ENCODE data around the gene SMCHD1. TPM values are rescaled to one million over a fixed set of nuclear protein-coding genes. Genes with fewer than 3 reads are reported as not detected.
"Not testable (repeated sequence)": the region's sequence is repeated elsewhere in the genome, so short reads cannot be mapped to it uniquely, and the experiment has no call there.

Gene SMCHD1
- polyA plus RNA-seq, 2 of the 4 experiments (the other 2 are of a cell fraction) = 15.5 to 25.5 TPM

DNA sequence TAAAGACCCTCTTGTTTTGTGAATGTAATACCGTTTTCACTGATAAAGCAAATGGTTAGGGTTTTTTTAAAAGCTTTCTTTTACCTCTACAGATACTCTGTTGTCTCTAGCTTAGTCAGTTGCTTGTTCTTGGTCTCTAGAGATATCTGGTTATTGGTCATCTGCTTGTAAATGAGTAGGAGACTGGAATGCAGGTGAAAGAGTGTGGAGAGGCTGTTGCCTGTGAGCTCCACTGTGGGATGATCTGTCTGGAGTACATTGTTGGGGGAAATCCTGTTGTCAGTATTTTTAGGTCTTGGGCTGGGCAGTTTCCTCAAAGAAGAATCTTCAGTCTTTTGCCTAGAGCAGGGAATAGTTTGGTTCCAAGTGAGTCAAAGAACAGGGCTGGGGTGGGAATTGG, 67.7 kb downstream of the SMCHD1 start:
- TF ChIP-seq ZNF302 (CRISPR knock-in tag; IDR thresholded peaks at IDR 0.05) = no peak
- no peak for TF ChIP-seq HEYL (CRISPR knock-in tag; IDR thresholded peaks at IDR 0.05)
- no peak for TF ChIP-seq FOSL2 (IDR thresholded peaks at IDR 0.05)
- TF ChIP-seq FOSL2 (CRISPR knock-in tag; IDR thresholded peaks at IDR 0.05) = no peak
- TF ChIP-seq EP300 (IDR thresholded peaks at IDR 0.05) = no peak
- TF ChIP-seq CEBPB (IDR thresholded peaks at IDR 0.05) = no peak
- TF ChIP-seq GATA3 (IDR thresholded peaks at IDR 0.05; ENCODE audit: borderline replicate concordance) = no peak
- 63% methylated on average over 1 of the region's 1 CpG for WGBS (ENCODE audit: missing lambda C conversion rate)
- ChIA-PET POLR2A (no interaction called here), CTCF (interaction anchor here (0.5 to 1.1 kb wide), 2 partner anchors 15 to 511 kb away, joined by 3 to 4 read pairs; no protein-coding TSS in a partner anchor)
- FAIRE-seq (no peak), ATAC-seq (no peak), DNase-seq (ENCODE audit: low read depth in 1 of 2, low spot score in 1 of 2) (no peak)
- Histone ChIP-seq H3K4me3 (no peak overlapping the region), H3K4me1 (no peaks in the 10 kb centered on the region), H3K27ac (no peak overlapping the region), H3K4me2 (no peak overlapping the region), H3K9me3 (no peaks in the 10 kb centered on the region)

DNA sequence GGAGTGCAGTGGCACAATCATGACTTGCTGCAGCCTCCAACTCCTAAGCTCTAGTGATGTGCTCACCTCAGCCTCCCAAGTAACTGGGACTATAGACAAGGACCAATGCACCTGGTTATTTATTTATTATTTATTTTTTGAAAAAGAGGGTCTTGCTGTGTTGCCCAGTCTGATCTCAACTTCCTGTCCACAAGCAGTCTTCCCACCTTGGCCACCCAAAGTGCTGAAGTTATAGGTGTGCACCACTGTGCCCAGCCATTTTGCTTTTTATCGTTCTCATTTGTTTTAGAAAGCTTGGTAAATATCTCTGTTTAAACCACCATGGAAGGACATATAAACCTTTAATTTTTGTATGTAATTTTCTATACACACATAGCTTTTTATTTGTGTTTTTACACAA, 74.2 kb downstream of the SMCHD1 start:
- CTCF ChIA-PET = no interaction called here
- TF ChIP-seq EP300 (IDR thresholded peaks at IDR 0.05) (no peak), CBX8 (IDR thresholded peaks at IDR 0.05) (no peak), EHMT2 (IDR thresholded peaks at IDR 0.05; ENCODE audit: low read depth) (no peak), RNF2 (IDR thresholded peaks at IDR 0.05; ENCODE audit: borderline replicate concordance, low read depth) (no peak), JUNB (IDR thresholded peaks at IDR 0.05) (no peak), KDM5A (IDR thresholded peaks at IDR 0.05) (no peak), GATA3 (IDR thresholded peaks at IDR 0.05; ENCODE audit: borderline replicate concordance) (no peak), ZSCAN20 (CRISPR knock-in tag; IDR thresholded peaks at IDR 0.05) (no peak), CHD4 (IDR thresholded peaks at IDR 0.05; ENCODE audit: borderline replicate concordance) (no peak), ESRRA (IDR thresholded peaks at IDR 0.05; ENCODE audit: borderline replicate concordance, low read length) (no peak), CHD2 (IDR thresholded peaks at IDR 0.05; ENCODE audit: low read length, partially characterized antibody) (no peak), POLR2AphosphoS2 (conservative IDR thresholded peaks at IDR 0.05; ENCODE audit: low read length) (no peak), HOXB5 (CRISPR knock-in tag; IDR thresholded peaks at IDR 0.05) (no peak), RCOR1 (IDR thresholded peaks at IDR 0.05; ENCODE audit: low read depth, low read length) (no peak), FOSB (CRISPR knock-in tag; IDR thresholded peaks at IDR 0.05) (no peak)
- TF ChIP-seq, protein P1, sequence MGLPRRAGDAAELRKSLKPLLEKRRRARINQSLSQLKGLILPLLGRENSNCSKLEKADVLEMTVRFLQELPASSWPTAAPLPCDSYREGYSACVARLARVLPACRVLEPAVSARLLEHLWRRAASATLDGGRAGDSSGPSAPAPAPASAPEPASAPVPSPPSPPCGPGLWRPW (IDR thresholded peaks at IDR 0.05) = no peak
- TF ChIP-seq, protein P2, sequence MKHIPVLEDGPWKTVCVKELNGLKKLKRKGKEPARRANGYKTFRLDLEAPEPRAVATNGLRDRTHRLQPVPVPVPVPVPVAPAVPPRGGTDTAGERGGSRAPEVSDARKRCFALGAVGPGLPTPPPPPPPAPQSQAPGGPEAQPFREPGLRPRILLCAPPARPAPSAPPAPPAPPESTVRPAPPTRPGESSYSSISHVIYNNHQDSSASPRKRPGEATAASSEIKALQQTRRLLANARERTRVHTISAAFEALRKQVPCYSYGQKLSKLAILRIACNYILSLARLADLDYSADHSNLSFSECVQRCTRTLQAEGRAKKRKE (CRISPR knock-in tag; IDR thresholded peaks at IDR 0.05; ENCODE audit: low read depth) = no peak
- TF ChIP-seq, protein P3, sequence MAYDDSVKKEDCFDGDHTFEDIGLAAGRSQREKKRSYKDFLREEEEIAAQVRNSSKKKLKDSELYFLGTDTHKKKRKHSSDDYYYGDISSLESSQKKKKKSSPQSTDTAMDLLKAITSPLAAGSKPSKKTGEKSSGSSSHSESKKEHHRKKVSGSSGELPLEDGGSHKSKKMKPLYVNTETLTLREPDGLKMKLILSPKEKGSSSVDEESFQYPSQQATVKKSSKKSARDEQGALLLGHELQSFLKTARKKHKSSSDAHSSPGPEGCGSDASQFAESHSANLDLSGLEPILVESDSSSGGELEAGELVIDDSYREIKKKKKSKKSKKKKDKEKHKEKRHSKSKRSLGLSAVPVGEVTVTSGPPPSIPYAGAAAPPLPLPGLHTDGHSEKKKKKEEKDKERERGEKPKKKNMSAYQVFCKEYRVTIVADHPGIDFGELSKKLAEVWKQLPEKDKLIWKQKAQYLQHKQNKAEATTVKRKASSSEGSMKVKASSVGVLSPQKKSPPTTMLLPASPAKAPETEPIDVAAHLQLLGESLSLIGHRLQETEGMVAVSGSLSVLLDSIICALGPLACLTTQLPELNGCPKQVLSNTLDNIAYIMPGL (CRISPR knock-in tag; IDR thresholded peaks at IDR 0.05; ENCODE audit: borderline replicate concordance) = no peak
- no peak overlapping the region for H3K4me3 ChIP-seq
- H3K27ac ChIP-seq = no peak overlapping the region
- WGBS (ENCODE audit: missing lambda C conversion rate) = 96% methylated on average over 1 of the region's 1 CpG
- no peak for DNase-seq (ENCODE audit: low read depth in 1 of 2, low spot score in 1 of 2)
- FAIRE-seq = no peak
- H3K4me2 ChIP-seq = no peak overlapping the region
- no peak for ATAC-seq
- no peaks in the 10 kb centered on the region for H3K9me3 ChIP-seq
- H3K4me1 ChIP-seq = no peaks in the 10 kb centered on the region
- POLR2A ChIA-PET = no interaction called here

DNA sequence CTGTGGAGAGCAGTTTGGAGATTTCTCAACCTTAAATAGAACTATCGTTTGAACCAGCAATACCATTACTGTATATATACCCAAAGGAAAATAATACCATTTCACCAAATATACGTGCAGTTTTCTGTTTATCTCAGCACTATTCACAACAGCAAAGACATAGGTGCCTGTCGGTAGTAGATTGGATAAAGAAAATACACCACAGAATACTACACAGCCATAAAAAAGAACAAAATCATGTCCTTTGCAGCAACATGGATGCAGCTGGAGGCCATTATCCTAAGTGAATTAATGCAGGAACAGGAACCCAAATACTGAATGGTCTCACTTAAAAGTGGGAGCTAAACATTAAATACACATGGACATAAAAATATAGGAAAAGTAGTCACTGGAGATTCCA, 81.3 kb downstream of the SMCHD1 start:
- WGBS (ENCODE audit: missing lambda C conversion rate) = 96% methylated on average over 3 of the region's 3 CpGs
- FAIRE-seq = no peak
- no peak overlapping the region for H3K27ac ChIP-seq
- no peak for ATAC-seq
- no peaks in the 10 kb centered on the region for H3K4me1 ChIP-seq
- DNase-seq (ENCODE audit: low read depth in 1 of 2, low spot score in 1 of 2) = no peak
- TF ChIP-seq ZNF302 (CRISPR knock-in tag; IDR thresholded peaks at IDR 0.05) (no peak), MAFK (IDR thresholded peaks at IDR 0.05; ENCODE audit: partially characterized antibody) (peak; percentile 58), HOXB5 (CRISPR knock-in tag; IDR thresholded peaks at IDR 0.05) (no peak)
- TF ChIP-seq, protein P4, sequence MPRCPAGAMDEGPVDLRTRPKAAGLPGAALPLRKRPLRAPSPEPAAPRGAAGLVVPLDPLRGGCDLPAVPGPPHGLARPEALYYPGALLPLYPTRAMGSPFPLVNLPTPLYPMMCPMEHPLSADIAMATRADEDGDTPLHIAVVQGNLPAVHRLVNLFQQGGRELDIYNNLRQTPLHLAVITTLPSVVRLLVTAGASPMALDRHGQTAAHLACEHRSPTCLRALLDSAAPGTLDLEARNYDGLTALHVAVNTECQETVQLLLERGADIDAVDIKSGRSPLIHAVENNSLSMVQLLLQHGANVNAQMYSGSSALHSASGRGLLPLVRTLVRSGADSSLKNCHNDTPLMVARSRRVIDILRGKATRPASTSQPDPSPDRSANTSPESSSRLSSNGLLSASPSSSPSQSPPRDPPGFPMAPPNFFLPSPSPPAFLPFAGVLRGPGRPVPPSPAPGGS (IDR thresholded peaks at IDR 0.05) = no peak
- TF ChIP-seq, protein P1 (IDR thresholded peaks at IDR 0.05) = no peak
- no peak overlapping the region for H3K4me3 ChIP-seq
- CTCF ChIA-PET = no interaction called here
- no peaks in the 10 kb centered on the region for H3K9me3 ChIP-seq
- no peak overlapping the region for H3K4me2 ChIP-seq
- POLR2A ChIA-PET = no interaction called here

DNA sequence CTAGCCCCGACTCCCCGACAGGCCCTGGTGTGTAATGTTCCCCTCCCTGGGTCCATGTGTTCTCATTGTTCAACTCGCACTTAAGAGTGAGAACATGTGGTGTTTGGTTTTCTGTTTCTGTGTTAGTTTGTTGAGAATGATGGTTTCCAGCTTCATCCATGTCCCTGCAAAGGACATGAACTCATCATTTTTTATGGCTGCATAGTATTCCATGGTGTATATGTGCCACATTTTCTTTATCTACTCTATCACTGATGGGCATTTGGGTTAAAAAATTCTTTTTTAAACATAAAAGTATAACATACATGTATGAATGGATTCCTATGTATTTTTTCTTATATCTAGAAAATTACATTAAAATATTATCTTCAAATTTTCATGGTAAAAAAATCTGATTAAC, 84.6 kb downstream of the SMCHD1 start:
- H3K4me2 ChIP-seq; CTCF ChIA-PET; H3K4me1 ChIP-seq; H3K27ac ChIP-seq; FAIRE-seq; POLR2A ChIA-PET; DNase-seq (ENCODE audit: low read depth in 1 of 2, low spot score in 1 of 2); H3K9me3 ChIP-seq; ATAC-seq; H3K4me3 ChIP-seq: not testable (repeated sequence)
- 86% methylated on average over 3 of the region's 3 CpGs for WGBS (ENCODE audit: missing lambda C conversion rate)

Data from A549 (cell line).